Cerebellar cortex (tissue), 1 donor: ENCODE measurements around the gene THADA.
"Not testable (repeated sequence)": the region's sequence is repeated elsewhere in the genome, so short reads cannot be mapped to it uniquely, and the experiment has no call there.

Source experiments
- DNase-seq: peaks from one replicate; pipeline ENCODE4 v3.0.0-alpha.2; 2015; ENCODE audit warnings: low spot score

The THADA gene

DNA sequence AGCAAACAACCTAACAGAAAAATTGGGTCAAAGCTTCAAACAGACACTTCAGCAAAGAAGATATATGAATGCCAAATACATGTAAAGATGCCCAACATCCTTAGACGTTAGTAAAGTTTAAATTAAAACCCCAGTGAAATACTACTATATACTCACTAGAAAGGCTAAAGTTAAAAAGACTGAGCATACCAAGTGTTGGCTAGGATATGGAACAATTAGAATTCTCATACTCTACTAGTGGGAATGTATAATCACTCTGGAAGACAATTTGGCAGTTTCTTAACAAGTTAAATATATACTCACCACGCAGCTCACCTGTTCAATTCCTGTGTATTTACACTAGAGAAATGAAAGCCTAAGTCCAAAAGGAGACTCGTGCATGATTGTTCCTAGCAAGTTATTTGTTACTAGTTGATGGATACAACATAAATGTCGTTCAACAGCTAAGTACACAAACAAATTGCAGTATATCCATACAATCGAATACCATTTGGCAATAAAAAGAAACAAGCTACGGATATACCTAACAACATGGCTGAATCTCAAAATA lies 185.7 kb downstream of the THADA start:
- DNase-seq = no peak

DNA sequence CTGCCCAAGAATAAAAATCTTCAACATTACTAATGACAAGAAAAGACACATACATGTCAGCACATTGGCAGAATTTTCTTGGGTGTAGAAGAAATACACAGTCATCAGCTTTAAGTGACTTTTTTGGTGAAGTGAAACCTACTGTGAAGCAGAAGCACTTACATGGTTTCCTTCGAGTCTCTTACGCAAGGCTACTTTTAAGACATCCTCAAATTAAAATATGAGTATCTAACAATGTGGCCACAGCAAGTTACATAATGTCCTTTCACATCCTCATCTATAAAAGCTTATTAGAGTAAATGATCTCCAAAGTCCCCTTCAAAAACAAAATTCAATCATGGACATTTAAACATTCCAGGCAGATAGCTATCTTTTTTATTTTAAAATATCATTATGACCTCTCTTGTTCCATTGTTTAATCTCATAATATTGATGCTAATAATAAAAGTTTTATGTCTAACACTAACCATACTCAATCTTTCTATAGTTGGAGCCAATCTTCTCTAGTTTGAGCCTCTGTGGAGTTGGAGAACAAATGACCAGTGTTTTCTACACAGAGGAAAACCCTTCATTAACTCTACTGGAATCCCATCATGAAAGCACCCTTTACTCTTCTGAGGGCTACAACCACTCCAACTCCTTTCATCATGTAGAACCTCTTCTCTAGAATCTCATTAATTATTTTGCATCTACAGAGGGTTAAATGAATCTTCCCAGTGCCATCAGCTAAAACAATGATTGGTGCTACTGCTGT lies 187.3 kb downstream of the THADA start:
- no peak for DNase-seq

DNA sequence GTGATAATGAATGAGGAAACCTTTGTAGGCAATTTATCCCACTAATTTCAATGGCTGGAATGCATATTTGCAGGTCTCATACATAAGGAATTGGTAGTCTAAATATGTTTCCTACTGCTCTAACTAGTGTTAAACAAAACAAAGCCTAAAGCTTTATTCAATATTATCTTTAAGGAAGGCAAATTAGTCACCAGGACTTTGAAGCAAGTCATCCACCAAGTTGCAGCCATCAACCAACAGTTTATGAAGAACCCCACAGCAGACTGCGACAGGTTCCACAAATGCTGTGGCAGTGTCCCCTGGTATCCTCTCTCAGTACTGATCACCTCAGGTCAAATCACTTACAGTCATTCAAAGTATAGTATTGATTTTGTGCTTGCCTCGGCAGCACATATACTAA lies 187.9 kb downstream of the THADA start:
- no peak for DNase-seq

DNA sequence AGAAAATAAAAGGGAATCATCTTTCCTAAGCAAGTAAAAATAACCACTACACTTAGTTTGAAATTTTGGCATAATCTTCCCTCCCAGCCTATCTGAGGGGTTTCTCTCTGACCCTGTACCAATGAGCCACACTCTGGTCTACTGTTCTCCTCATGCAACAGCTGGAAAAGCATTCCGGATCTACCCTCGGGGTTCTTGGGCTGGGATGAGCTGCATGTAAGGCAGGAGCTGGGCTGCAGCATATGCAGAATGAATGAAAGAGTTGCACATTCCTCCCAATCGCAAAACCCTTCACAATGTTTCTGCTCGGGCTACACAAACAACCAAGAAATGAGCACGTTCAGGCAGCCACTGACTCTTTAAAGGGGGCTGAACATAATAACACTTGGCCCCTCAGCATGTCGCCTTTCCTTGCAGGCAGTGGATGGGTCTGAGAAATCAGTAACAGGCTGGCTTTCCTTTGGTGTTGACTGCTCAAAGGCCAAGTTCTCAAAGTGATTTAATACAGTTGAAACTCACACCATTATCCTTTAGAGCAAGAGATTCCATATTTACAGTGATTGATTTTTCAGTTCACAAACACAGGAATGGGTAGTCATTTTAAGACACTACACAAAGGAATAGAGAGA lies 189.1 kb downstream of the THADA start:
- no peak for DNase-seq

DNA sequence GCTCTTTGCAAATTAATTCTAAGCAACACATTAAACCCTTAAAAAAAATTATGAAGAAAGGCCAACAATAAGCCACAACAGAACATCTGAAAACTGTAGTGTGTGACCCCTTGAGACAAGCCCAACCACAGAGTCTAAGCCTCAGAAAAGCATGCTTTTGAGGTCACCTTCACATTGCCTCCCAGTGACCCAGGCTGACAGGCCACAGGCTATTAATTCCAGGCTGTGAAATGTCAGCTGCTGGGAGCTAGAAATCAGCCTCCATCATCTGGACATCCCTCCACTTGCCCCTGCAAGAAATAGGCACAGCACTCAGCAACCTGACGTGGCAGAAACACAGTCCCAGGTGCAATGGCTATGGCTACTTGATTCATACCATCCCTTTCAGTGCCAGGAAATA lies 190.0 kb downstream of the THADA start:
- no peak for DNase-seq

DNA sequence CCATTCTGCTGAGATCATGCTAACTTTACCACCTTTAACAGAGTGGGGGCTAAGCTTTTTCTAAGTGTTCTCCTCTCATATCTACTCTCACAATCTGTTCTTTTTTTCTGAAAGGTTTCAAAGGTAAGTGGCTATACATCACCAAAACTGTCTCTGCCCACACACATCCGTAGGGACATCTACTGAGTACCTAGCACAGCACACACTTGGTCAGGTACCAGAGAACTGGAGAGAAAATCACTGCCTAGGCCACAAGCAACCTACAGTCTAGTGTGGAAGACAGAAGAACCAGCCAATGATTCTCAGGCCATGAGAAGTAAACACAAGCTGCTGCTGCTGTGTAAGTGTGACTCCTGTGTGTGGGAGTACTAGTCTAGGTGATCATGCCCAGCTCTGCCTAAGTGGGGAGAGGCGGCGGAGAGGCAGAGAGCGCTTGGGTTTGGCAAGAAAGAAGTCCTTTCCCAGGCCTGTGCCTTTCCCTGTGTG lies 193.3 kb downstream of the THADA start:
- DNase-seq = no peak

DNA sequence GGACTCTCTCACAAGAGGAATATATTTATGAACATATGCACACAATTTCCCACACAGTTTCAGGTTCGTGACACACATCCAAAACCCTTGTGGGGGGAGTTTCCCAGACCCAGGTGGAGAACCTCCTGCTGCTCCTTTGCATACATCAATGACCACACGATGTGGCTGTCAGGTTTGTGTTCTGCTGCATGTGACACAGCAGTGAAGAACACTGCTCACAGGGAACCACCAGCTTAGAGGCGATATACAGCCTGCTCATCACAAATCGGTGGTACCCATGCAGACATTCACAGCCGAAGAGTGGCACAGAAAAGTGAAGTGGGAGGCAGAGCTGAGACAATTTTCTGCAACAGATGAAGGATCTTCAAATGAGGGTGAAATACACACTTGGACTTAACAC lies 193.8 kb downstream of the THADA start:
- no peak for DNase-seq

DNA sequence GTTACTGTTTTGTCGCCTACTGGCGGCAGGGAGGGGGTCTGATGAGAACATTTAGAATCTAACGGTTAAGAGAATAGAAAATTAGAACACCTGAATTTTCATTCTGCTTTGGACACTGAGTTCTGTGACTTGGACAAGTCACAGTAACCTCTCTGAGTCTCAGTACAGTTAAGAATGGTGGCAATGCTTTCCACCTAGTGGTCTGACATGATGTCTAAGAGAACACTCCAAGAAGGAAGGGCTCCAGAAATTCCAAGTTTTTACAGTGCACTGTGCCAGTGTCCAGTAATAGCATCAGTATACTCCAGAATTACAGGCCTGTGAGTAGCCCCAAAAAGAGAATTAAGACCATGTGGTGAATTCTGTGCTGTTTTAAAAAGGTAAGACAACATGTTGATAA lies 195.3 kb downstream of the THADA start:
- DNase-seq = peak; percentile 22

DNA sequence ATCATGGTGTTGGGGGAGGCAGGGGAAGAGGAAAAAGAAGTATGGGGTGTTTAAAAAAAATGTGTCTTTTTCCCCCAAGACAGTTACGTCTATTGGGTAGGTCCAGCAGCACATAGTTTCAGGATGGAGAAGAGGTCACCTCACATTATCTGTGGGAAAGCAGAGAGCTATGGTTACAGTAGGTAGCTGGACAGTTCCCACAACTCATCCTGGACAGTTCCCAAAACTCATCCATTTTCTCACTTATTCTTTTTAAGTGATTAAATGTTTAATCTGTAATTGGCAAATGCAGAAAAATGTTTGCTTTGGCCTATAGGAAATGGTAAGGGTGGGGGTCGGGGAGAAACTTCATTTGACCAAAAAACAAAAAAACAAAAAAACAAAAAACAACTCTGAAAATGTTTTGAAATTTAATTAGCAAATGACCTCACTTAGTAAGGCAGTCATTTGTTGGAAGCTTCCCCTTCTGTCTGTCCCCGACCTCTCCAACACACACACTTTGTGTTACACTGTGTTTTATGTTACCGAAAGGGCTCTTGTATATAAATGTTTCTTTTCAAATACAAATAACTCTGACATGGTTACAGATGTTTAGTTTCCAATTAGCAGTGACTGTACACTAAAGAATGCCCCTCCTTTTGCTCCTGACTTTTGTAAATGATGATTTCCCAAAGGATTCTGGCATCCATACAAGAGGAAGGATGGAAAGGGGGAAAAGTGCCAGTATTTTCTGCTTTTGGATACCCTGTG lies 196.1 kb downstream of the THADA start:
- no peak for DNase-seq

DNA sequence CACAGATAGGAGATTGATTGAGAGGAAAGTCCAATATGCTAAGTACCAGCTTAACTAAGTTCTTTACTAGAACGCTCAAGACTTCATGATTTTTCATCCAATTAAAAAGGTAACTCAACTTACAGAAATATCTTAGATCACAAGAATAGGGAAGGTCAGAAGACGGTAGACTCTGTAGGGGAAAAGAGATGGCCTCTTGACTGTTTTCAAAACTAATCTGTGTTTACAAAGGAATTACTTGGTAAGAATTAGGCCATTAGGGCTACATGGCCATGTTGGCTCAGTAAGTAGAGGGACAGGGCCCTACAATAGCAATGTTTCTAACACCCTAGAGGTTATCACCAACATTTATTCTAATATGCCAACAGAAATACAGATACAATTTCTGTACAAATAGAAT lies 196.7 kb downstream of the THADA start:
- DNase-seq = no peak

DNA sequence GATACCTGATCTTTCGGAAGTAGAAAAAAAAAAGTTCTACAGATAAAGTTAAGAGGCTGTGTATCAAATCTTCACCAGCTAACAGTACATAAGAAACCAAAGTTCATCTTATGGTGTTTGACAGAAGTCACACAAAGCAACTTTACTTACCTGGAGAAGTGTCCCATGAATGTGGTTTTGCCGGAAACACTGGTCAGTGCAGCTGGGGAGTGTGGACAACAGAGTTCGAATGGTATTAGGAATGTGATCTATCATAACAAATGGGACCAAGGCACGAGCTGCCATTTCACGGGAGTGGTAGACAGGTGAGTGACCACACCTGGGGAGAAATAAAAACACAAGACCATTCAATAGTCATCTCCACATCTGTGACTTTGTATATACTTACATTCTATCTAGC lies 198.0 kb downstream of the THADA start:
- DNase-seq = no peak

DNA sequence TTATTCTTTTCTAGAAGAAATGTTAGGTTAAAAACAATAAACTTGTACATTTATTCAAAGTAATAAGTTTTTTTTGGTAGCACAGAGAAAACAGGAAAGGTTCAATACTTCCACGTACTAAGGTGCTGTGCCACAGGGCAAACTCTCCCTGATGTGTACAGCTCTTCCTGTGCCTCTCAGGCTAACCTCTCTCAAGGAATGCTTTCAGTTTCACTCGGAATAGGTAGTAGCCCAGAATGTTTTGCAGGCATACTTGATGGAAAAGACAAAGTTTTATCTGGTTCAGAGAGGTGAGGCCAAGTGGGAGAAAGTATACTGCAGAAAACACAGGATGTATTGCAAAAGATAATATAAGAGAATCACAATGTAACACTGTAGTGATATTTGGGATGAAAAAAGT lies 198.4 kb downstream of the THADA start:
- no peak for DNase-seq

DNA sequence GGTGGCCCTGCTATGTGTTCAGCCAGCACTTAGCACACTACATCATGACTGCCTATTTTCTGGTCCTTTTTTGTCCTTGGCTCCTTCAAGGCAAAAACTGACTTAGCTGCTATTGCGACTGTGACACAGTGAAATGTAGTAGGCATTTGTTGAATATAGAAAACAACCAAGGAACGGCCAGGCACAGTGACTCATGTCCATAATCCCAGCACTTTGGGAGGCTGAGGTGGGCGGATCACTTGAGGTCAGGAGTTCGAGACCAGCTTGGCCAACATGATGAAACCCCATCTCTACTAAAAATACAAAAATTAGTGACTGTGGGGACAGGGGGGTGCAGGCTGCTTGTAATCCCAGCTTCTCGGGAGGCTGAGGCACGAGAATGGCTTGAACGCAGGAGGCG lies 199.5 kb downstream of the THADA start:
- not testable (repeated sequence) for DNase-seq

DNA sequence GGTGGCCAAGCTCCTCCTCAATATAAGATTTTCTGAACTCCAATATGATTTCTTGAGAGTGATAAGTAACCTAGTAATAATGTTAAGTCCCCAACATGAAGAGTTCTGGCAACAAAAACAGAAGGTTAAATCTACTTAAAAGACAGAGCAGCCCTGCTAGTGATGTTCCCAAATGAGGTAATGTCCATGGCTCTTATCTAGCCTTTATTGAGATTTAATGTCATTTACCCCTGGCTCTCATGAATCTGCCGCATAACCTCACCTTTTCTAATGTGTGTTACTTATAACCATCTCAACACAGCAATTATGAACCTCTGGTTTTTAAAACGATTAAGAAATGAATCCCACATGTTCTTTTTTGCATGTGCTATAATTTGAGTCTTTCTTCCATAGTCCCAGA lies 201.9 kb downstream of the THADA start:
- no peak for DNase-seq

DNA sequence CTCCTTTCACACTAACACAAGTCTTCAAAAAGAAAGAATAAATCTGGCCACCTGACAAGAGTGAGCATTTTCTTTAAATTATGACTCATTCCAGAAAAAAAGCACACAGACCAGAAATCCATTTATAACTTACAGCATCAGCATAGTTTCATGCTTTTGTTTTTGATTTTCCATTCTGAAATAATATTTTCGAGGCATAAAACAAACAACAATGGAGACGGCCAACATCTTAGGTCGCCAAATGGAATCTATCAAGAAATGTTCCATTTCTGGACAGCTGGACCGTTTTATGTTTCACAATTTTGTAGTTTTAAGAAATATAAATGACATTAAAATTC lies 204.0 kb downstream of the THADA start:
- no peak for DNase-seq

DNA sequence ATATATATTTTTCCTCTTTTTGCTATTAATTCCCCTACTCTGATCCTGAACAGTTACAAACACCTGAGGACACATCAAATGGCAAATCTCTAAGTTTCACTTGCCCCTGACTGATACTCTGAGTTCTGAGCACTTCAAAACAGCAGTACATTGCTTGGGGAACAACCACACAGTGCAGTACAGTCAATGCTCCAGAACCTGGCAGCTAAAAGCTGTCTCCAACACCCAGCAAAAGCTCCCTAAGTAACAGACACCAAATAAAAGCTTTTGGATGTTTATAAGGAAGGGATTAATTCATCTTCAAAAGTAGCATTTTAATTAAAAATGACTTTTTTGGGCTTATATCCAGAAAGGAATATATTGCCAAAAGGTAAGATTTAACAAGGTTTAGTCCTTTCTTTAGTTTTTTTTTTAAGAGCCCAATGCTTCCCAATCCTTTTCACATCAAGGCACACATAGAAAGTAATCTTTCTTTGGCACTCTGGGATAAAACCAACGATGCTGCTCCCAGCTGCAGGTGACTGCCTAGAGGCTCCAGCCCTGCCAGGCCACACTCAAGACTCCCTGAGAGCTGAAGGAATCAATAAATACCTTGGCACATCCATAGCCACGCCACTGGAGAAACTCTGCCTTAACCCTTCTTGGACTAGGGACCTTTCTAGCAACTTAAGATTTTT lies 204.5 kb downstream of the THADA start:
- no peak for DNase-seq

DNA sequence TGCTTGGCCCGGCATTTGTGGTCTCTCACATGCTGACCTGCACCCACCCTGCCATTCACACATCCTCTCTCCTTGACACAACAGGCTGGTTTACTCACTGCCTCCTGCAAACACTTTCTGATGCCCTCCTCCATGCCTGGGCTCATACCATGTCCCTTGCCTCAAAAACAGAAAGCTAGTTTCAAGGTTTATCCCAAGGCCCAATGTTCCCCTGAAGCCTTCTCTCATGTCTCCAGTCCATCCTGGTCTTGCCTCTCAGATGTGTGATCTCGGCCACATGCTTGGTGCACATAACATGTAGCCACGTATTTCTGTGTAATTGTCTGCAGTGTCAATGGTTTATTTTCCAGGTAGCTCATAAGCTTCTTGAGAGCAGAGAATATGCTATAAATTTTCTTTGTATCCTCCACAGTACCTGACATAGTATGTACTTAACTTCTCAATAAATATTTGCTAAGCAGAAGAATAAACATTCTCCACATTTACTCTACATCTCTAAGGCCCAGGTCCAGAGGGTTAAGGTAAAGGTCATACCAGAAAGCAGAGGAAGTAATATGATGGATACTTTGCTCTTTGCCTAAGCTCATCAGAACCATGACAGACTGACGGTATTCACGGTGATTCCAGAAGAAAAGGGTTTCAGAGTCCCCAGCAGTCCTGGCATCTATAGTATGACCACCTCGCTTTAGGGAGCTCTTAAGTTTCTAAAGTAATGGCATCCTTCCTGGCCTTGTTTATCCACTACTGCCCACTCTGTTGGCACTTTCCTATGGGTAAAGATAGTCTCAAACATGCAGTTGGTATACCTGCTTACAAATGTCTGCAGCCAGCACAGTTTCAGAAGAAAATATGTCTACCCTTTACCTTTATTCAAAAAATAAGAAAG lies 206.0 kb downstream of the THADA start:
- no peak for DNase-seq

DNA sequence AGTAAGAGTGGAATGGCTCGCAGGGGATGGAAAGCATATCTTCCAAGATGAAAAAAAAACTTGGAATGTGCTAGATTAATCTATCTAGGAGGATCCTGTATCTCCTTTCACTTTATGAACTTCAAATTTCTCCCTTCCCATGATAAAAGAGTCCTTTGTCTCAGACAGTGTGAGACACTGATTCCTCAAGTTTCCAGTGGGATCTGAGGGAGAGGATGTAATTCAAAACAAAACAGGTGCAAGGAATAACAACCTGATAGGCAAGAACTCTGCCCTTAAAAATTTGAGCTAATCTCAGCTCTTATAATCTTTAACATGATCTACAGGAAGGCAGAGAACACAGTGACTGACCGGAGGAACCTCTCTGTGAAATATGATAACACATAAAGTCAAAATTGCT lies 207.5 kb downstream of the THADA start:
- no peak for DNase-seq

DNA sequence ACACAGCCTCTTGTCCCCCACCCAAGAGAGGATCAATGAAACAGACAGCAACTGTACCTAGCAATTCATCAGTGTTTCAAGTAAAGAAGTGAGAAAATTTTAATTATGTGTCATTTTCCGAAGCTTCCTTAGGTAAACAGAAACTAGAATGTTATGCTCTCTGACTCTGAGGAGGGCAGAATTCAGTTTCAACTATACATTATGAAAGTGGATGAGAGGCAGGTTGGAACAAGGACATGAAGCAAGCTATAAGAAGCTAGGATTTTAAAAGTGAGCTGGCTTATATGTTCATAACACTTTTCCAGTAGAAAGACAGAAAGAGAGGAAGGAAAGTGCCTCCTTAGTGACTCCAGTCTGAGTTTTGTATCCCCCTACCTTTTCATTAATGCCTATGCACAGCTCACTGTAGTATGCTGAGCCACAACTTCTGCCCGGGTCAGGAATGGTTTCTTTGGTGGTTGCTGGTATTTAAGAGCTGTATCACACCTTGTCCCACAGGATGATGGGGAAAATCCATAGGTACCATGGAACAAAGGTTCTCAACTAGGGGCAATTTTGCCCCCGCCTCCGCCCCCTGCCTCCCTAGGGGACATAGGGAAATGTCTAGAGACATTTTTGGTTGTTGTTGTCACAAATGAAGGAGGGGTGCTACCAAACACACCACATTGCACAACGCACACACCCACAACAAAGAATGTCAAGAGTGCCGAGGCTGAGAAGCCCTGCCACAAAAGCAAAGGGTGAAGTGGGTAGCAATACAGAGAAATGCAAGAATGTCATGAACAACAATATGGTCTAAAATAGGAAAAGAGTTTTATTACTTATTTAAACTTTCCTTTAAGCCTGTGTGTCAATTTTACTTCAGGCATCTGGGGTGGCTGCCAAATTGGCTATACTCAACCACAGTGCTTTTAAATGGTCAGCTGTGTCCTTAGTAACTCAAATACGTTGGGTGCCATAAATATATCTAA lies 208.5 kb downstream of the THADA start:
- DNase-seq = no peak

DNA sequence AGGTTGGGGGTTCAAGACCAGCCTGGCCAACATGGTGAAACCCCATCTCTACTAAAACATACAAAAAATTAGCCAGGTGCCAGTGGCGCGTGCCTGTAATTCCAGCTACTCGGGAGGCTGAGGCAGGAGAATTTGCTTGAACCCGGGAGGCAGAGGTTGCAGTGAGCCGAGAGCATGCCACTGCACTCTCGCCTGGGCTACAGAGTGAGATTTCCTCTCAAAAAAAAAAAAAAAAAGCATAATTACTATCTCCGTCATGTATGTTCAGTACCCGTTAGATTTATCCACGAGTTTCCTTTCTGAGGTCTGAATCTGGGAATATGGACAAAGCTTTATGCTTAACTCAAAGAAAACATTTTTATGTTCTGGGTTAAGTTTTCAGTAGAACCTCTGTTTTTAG lies 209.2 kb downstream of the THADA start:
- not testable (repeated sequence) for DNase-seq
